IPS-NIHi11 (cell line): ENCODE measurements around the gene SFXN5.

Experiments used
- DNase-seq: peaks from one replicate; pipeline ENCODE4 v3.0.0; 2012; ENCODE audit warnings: mixed read lengths, low spot score

The SFXN5 gene

GRCh38 chr2:72955228-72956049, 116.1 kb downstream of the SFXN5 start:
- no peak for DNase-seq

GRCh38 chr2:72954376-72955227, 116.9 kb downstream of the SFXN5 start:
- no peak for DNase-seq

- no peak for DNase-seq
These were observed 117.5 kb downstream of the SFXN5 start for GRCh38 chr2:72953976-72954375.

- no peak for DNase-seq
These were observed 118.0 kb downstream of the SFXN5 start for GRCh38 chr2:72953528-72953927.

GRCh38 chr2:72952961-72953360, 118.6 kb downstream of the SFXN5 start:
- no peak for DNase-seq

DNA sequence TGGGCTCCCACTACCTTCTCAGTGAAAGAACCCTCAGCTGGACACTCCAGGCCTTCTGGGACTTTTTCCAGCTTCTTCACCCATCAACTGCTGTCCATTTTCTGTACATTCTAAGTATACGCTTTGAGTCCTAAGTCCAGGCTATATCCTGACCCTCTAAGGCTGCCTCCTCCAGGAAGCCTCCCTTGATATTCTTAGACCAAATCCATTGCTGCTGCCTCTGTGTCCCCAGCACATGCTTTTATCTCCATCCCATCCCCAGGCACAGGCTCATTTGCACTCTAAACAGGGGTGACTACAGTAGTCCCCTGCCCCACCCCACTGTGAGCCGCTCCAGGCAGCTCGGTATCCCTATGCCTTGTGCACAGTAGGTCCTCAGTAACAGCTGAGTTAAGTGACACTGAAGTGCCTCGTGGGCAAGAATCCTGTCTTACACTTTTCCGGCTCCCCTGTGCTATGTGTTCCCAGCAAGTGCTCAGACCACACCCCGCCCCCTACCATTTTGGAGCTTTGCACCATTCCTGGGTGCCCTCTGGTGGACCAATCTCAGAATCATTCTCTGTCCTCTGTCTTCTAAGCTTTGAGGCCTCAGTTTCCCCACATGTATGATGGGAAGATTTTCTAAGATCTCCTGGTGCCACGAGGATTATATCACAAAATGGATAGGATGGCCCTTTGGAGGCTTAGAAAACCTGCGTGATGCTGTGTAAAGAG, 119.2 kb downstream of the SFXN5 start:
- DNase-seq, result no peak

GRCh38 chr2:72951303-72952095, 120.0 kb downstream of the SFXN5 start:
- DNase-seq, result peak; percentile 79

- peak; percentile 42 for DNase-seq
These were observed 120.8 kb downstream of the SFXN5 start for GRCh38 chr2:72950558-72951255.

- DNase-seq, result no peak
These were observed 121.9 kb downstream of the SFXN5 start for GRCh38 chr2:72949642-72950041.

GRCh38 chr2:72949045-72949444, 122.5 kb downstream of the SFXN5 start:
- DNase-seq, result no peak

DNA sequence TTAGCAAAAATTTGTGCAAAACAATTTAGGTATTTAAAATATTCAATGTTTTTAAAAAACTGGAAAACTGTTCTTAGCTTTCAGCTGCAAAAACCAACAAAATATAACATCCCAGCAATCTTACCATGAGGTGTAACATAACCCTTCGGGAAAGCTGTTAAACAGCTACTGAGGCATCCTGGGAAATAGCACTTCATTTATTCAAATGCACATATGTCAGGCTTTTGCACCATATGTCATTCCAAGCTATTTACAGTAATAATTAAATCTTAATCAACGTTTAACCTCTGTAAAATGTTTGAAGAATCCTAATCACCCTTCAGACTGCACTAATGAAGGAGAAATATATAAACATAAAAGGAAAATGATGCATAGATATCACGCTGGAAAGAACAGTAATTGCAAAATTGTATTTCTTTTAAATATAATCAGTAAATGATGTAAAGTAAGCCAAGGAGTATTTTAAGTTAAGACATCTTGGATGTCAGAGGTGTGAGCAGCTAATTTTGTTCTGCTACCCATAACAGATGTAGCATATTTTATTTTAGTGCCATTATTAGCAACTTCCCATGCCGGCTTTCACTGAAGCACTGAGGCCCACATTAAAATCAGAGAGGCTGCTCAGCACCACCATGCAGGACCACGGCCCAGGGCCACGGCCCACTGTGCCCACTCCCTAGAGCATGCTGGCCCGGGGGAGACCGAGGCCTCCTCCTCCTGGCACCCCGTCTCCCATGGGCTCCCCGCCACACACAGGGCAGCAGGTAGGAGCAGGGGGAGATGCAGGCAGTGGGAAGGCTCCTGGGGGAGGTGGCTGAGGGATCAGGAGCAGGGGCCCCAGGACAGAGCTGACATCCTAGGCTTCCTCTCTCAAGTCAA, 123.3 kb downstream of the SFXN5 start:
- no peak for DNase-seq

- DNase-seq, result no peak
These were observed 125.0 kb downstream of the SFXN5 start for GRCh38 chr2:72946466-72946865.

DNA sequence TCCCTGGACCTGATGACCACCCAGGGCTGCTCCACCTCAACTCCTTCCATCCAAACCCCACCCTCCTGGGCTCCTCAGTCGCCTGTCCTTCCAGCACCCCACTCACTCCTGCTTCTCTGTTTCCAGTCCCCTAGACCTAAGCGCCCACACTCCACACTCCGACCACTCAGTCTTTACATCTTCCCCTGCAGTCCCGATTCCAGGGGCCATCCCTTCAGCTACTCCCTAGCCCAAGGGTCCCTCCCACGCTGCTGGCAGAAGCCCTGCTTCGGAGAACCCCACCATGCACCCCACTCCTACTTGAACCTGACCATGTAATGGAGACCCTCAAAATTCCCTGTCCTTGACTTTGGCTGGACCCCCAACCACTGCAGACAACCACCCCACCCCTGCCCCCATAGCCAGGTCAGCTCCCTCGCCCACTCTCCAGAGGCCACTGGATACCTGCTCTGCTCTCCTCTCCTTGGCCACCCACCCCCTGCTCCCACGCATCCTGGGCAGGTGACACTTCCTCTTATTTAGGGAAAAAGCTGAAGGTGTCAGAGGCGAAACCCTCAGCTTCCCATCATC, 126.0 kb downstream of the SFXN5 start:
- DNase-seq, result no peak

- DNase-seq, result no peak
These were observed 126.6 kb downstream of the SFXN5 start for GRCh38 chr2:72944804-72945449.

DNA sequence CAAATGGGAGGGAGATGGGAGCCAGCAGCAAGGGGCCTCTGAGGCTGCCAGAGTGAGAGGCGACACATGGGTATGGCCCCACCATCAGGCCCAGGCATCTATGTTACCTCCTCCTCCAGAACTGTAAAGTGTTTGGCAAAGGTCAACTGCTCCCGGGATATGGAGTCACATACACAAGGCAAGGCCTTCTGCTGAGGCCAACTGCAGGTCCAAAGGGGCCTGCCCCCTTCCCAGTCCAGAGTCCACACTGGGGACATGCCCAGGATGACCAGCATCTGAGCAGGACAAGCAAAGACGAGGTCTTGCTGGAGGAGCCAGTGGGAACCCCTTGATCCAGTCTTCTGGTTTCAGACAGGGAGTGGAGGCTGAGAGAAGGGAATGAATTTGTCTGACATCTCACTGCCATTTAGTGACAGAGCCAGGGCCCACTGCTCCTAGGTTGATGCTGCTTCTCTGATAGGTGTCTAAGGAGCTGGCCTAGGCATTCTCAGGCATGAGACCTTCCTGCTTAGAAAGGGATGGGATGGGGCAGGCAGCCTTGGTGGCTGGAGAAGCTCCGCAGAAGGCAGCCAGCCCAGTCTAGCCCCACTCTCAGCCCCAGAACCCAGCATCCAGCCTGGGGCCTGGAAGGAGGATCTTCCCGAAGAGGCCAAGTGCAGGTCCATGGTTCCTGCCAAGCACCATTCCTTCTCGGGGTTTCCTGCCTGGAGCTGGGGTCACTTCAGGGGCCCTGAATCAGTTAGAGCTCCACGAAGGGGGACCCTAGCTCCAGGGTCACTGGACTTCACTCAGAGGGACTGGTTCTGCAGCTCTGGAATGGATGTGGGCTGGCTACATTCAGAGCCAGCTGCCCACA, 127.7 kb downstream of the SFXN5 start:
- no peak for DNase-seq

- no peak for DNase-seq
These were observed 128.6 kb downstream of the SFXN5 start for GRCh38 chr2:72942881-72943418.

DNA sequence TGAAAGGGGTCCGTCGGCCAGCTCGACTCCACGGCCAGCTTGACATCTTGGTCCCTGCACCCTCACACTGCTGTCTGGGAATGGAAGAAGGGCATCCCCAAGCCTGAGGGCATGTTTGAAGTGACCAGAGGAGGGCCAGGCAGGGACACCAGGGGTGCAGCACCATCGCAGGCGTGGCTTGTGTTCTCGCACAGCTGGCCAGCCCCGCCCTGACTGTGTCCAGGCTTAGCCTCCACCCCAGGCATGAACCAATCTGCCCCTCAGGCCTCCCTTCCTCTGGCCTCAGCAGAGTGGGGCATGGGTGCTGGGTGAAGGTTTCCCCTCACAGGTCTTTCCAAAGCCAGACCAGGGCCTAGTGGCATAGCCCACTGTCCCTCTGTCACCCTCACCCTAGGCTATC, 129.2 kb downstream of the SFXN5 start:
- DNase-seq, result no peak

GRCh38 chr2:72940786-72941185, 130.7 kb downstream of the SFXN5 start:
- DNase-seq, result peak; percentile 62
